GM23338 (cell line): ENCODE data around the gene KCNH4.

ENCODE experiments used
- CREB1 ChIP-seq: fragments of 250-450 bp; sonication (Bioruptor Pico); IDR thresholded peaks from 2 replicates; pipeline ENCODE4 v1.5.0; 2020; ENCODE audit warnings: low read depth, mild to moderate bottlenecking, moderate library complexity
- POLR2AphosphoS5 ChIP-seq: IDR thresholded peaks from 2 replicates; pipeline ENCODE4 v1.6.1; 2016; ENCODE audit warnings: antibody characterized with exemption, low read depth
- REST ChIP-seq: IDR thresholded peaks from one replicate; pipeline ENCODE4 v1.6.1; 2018; ENCODE audit warnings: antibody characterized with exemption; ENCODE audit not compliant: unreplicated experiment
- TF ChIP-seq, protein P1 (sequence below), 2 experiments: fragments of 200-600 bp in 1 of 2; sonication (generic) in 1 of 2; conservative IDR thresholded peaks; 2 replicates each; pipeline versions ENCODE4 v1.5.1 to v1.6.1; 2016 to 2017; ENCODE audit warnings: antibody characterized with exemption in 2 of 2, low read depth in 2 of 2, mild to moderate bottlenecking in 2 of 2, moderate library complexity in 1 of 2

DNA sequence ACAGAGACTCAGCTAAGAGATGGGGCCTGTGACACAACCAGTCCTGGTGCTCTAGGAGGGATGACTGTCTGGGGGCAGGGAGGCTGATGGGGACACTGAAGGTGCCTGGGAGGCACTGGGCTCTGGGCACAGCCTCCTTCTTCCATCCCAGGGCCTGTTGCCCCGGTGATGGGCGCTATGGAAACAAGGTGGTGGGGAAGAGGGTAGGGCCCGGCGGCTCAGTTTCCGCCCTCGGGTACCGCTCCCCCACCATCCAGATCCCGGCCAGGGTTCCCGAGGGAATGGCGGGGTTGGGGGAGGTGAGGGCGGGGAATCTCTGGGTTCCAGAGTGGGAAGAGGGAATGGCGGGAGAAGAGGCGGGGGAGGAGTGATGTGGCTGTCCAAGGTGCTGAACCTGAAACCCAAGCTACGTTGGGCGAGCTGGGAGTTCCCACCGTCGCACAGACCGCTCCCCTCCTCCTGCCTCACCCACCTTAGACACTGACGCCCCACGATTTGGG, 981 bp downstream of the KCNH4 start:
- TF ChIP-seq, protein P1, sequence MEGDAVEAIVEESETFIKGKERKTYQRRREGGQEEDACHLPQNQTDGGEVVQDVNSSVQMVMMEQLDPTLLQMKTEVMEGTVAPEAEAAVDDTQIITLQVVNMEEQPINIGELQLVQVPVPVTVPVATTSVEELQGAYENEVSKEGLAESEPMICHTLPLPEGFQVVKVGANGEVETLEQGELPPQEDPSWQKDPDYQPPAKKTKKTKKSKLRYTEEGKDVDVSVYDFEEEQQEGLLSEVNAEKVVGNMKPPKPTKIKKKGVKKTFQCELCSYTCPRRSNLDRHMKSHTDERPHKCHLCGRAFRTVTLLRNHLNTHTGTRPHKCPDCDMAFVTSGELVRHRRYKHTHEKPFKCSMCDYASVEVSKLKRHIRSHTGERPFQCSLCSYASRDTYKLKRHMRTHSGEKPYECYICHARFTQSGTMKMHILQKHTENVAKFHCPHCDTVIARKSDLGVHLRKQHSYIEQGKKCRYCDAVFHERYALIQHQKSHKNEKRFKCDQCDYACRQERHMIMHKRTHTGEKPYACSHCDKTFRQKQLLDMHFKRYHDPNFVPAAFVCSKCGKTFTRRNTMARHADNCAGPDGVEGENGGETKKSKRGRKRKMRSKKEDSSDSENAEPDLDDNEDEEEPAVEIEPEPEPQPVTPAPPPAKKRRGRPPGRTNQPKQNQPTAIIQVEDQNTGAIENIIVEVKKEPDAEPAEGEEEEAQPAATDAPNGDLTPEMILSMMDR (conservative IDR thresholded peaks at IDR 0.05; ENCODE audit: low read depth in 2 of 2): no peak
- peak; percentile 94 for TF ChIP-seq REST
- no peak for TF ChIP-seq POLR2AphosphoS5
- TF ChIP-seq CREB1: 0 out of 2 replicates have a peak, but pooled peaks have one; percentile 34
